MM.1S (cell line): ENCODE results near the gene CTSE.
"Not testable (repeated sequence)": the region's sequence is repeated elsewhere in the genome, so short reads cannot be mapped to it uniquely, and the experiment has no call there.

Experiments used
- DNase-seq: peaks from one replicate; pipeline ENCODE4 v3.0.0-alpha.2; 2015
- H2AFZ ChIP-seq: fragments of 300-600 bp; sonication (generic); 2 replicates; pipeline ENCODE4 v1.6.0; 2016; ENCODE audit warnings: antibody characterized with exemption, low read length
- H3F3A ChIP-seq: fragments of 300-600 bp; sonication (generic); 2 replicates; pipeline ENCODE4 v1.6.1; 2016; ENCODE audit warnings: mild to moderate bottlenecking, antibody characterized with exemption, low read length, moderate library complexity, mixed read lengths; ENCODE audit not compliant: insufficient read depth
- H3K27ac ChIP-seq: fragments of 300-600 bp; sonication (generic); 2 replicates; pipeline ENCODE4 v1.5.1; 2016; ENCODE audit warnings: mild to moderate bottlenecking, low read length
- H3K27me3 ChIP-seq: fragments of 300-600 bp; sonication (generic); replicated peaks from 2 replicates; pipeline ENCODE4 v1.6.0; 2016; ENCODE audit warnings: low read length; ENCODE audit not compliant: insufficient read depth
- H3K36me3 ChIP-seq: fragments of 300-600 bp; sonication (generic); replicated peaks from 2 replicates; pipeline ENCODE4 v1.6.1; 2016; ENCODE audit warnings: mild to moderate bottlenecking, low read length, mixed read lengths; ENCODE audit not compliant: insufficient read depth
- H3K4me1 ChIP-seq: fragments of 300-600 bp; sonication (generic); 2 replicates; pipeline ENCODE4 v1.6.1; 2016; ENCODE audit warnings: low read length, mixed read lengths
- H3K4me2 ChIP-seq: fragments of 300-600 bp; sonication (generic); 2 replicates; pipeline ENCODE4 v1.6.0; 2016; ENCODE audit warnings: low read depth, low read length
- H3K4me3 ChIP-seq: fragments of 300-600 bp; sonication (generic); 2 replicates; pipeline ENCODE4 v1.5.1; 2016; ENCODE audit warnings: low read length, mixed read lengths
- H3K79me2 ChIP-seq: fragments of 300-600 bp; sonication (generic); 2 replicates; pipeline ENCODE4 v1.6.1; 2016; ENCODE audit warnings: mixed run types, low read length, mixed read lengths
- H3K9ac ChIP-seq: fragments of 300-600 bp; sonication (generic); 2 replicates; pipeline ENCODE4 v1.6.1; 2016; ENCODE audit warnings: low read length, mixed read lengths
- H3K9me2 ChIP-seq: fragments of 300-600 bp; sonication (generic); replicated peaks from 2 replicates; pipeline ENCODE4 v1.6.1; 2016; ENCODE audit warnings: mild to moderate bottlenecking, low read length, mixed read lengths; ENCODE audit not compliant: insufficient read depth
- H3K9me3 ChIP-seq: fragments of 300-600 bp; sonication (generic); replicated peaks from 2 replicates; pipeline ENCODE4 v1.6.1; 2016; ENCODE audit warnings: mild to moderate bottlenecking, low read length, mixed read lengths; ENCODE audit not compliant: insufficient read depth
- H4K20me1 ChIP-seq: fragments of 300-600 bp; sonication (generic); 2 replicates; pipeline ENCODE4 v1.6.1; 2016; ENCODE audit warnings: mild to moderate bottlenecking, low read length, moderate library complexity, mixed read lengths; ENCODE audit not compliant: insufficient read depth
- CTCF ChIP-seq: fragments of 300-600 bp; sonication (generic); IDR thresholded peaks from 2 replicates; pipeline ENCODE4 v1.5.1; 2016; ENCODE audit warnings: antibody characterized with exemption, low read length, mixed read lengths
- EZH2 ChIP-seq: fragments of 300-600 bp; sonication (generic); optimal IDR thresholded peaks from 2 replicates; pipeline ENCODE3; 2017; ENCODE audit warnings: low read depth, mild to moderate bottlenecking, antibody characterized with exemption, low read length, mixed read lengths
- EZH2phosphoT487 ChIP-seq: fragments of 300-600 bp; sonication (generic); IDR thresholded peaks from 2 replicates; pipeline ENCODE4 v1.6.1; 2018; ENCODE audit warnings: antibody characterized with exemption, low read length

The CTSE gene

GRCh38 chr1:205996641-205997040 is 27.1 kb downstream of the CTSE start:
- H3K4me2 ChIP-seq, H3K9ac ChIP-seq, H3K27ac ChIP-seq, H3F3A ChIP-seq, H3K36me3 ChIP-seq, H3K79me2 ChIP-seq, H3K9me3 ChIP-seq, H3K4me1 ChIP-seq, DNase-seq, H3K9me2 ChIP-seq, H2AFZ ChIP-seq, H4K20me1 ChIP-seq, H3K4me3 ChIP-seq, H3K27me3 ChIP-seq: not testable (repeated sequence)

- H3F3A ChIP-seq = no peaks in the 10 kb centered on the region
- no peak overlapping the region for H3K4me2 ChIP-seq
- no peaks in the 10 kb centered on the region for H4K20me1 ChIP-seq
- no peak overlapping the region for H3K27ac ChIP-seq
- H3K79me2 ChIP-seq = no peaks in the 10 kb centered on the region
- no peaks in the 10 kb centered on the region for H3K27me3 ChIP-seq
- no peak overlapping the region for H2AFZ ChIP-seq
- DNase-seq = no peak
- no peaks in the 10 kb centered on the region for H3K36me3 ChIP-seq
- no peak overlapping the region for H3K9ac ChIP-seq
- no peaks in the 10 kb centered on the region for H3K9me2 ChIP-seq
- H3K4me1 ChIP-seq = no peaks in the 10 kb centered on the region
- H3K4me3 ChIP-seq = no peak overlapping the region
- no peaks in the 10 kb centered on the region for H3K9me3 ChIP-seq
- TF ChIP-seq EZH2phosphoT487 = no peak
- no peak for TF ChIP-seq CTCF
- no peak for TF ChIP-seq EZH2
Observed at GRCh38 chr1:205994346-205994745, 29.3 kb downstream of the CTSE start.

GRCh38 chr1:205993068-205993467 is 30.6 kb downstream of the CTSE start:
- no peak overlapping the region for H3K27ac ChIP-seq
- no peaks in the 10 kb centered on the region for H4K20me1 ChIP-seq
- H3K4me1 ChIP-seq = no peaks in the 10 kb centered on the region
- no peak for TF ChIP-seq CTCF
- TF ChIP-seq EZH2 = no peak
- TF ChIP-seq EZH2phosphoT487 = no peak
- no peak overlapping the region for H2AFZ ChIP-seq
- H3K79me2 ChIP-seq = no peaks in the 10 kb centered on the region
- H3K9me2 ChIP-seq = no peaks in the 10 kb centered on the region
- no peak for DNase-seq
- H3K4me3 ChIP-seq = no peak overlapping the region
- H3F3A ChIP-seq = no peaks in the 10 kb centered on the region
- no peaks in the 10 kb centered on the region for H3K36me3 ChIP-seq
- H3K9ac ChIP-seq = no peak overlapping the region
- H3K9me3 ChIP-seq = no peaks in the 10 kb centered on the region
- H3K27me3 ChIP-seq = no peaks in the 10 kb centered on the region
- no peak overlapping the region for H3K4me2 ChIP-seq

GRCh38 chr1:205992218-205992882 is 31.3 kb downstream of the CTSE start:
- no peaks in the 10 kb centered on the region for H3K9me2 ChIP-seq
- no peaks in the 10 kb centered on the region for H3K79me2 ChIP-seq
- H3K9ac ChIP-seq = no peak overlapping the region
- no peak for DNase-seq
- no peak for TF ChIP-seq CTCF
- no peak for TF ChIP-seq EZH2
- TF ChIP-seq EZH2phosphoT487 = no peak
- no peaks in the 10 kb centered on the region for H3K4me1 ChIP-seq
- H3K27me3 ChIP-seq = no peaks in the 10 kb centered on the region
- no peak overlapping the region for H3K27ac ChIP-seq
- no peaks in the 10 kb centered on the region for H3K9me3 ChIP-seq
- H4K20me1 ChIP-seq = no peaks in the 10 kb centered on the region
- H3K4me2 ChIP-seq = no peak overlapping the region
- H2AFZ ChIP-seq = no peak overlapping the region
- no peak overlapping the region for H3K4me3 ChIP-seq
- no peaks in the 10 kb centered on the region for H3F3A ChIP-seq
- H3K36me3 ChIP-seq = no peaks in the 10 kb centered on the region
